SK-N-SH treated with all-trans-retinoic acid at 6 μM for 48 hours (cell line): ENCODE measurements around the gene SFMBT2.
"Not testable (repeated sequence)": the region's sequence is repeated elsewhere in the genome, so short reads cannot be mapped to it uniquely, and the experiment has no call there.

Experiments
- ATAC-seq: fragments of 200-7000 bp; cut with Tn5 transposase; 3 replicates; pipeline ENCODE4 v1.9.1; 2020; ENCODE audit warnings: mild to moderate bottlenecking, moderate library complexity
- ARNTL ChIP-seq: fragments of 450-650 bp; formaldehyde crosslinking; IDR thresholded peaks from 2 replicates; pipeline ENCODE4 v1.5.0; 2020; ENCODE audit warnings: low read depth, mild to moderate bottlenecking, moderate library complexity, borderline replicate concordance
- BACH2 ChIP-seq: fragments of 250-450 bp; sonication (Bioruptor Pico); IDR thresholded peaks from 2 replicates; pipeline ENCODE4 v1.9.0; 2021; ENCODE audit warnings: mild to moderate bottlenecking, borderline replicate concordance
- GLIS3 ChIP-seq: fragments of 250-450 bp; sonication (Bioruptor Pico); IDR thresholded peaks from 2 replicates; pipeline ENCODE4 v1.5.0; 2020; ENCODE audit warnings: mild to moderate bottlenecking, moderate library complexity
- ISL1 ChIP-seq: fragments of 250-450 bp; sonication (Bioruptor Pico); IDR thresholded peaks from 2 replicates; pipeline ENCODE4 v2.1.2; 2022; ENCODE audit warnings: mild to moderate bottlenecking, moderate library complexity
- OSR1 ChIP-seq: fragments of 250-450 bp; sonication (Bioruptor Pico); IDR thresholded peaks from 2 replicates; pipeline ENCODE4 v1.8.0; 2022; ENCODE audit warnings: moderate library complexity, mild to moderate bottlenecking, inconsistent platforms
- PPARA ChIP-seq: fragments of 250-450 bp; sonication (Bioruptor Pico); IDR thresholded peaks from 2 replicates; pipeline ENCODE4 v1.5.0; 2020; ENCODE audit warnings: mild to moderate bottlenecking, borderline replicate concordance
- RARB ChIP-seq: fragments of 250-450 bp; sonication (Bioruptor Pico); IDR thresholded peaks from 2 replicates; pipeline ENCODE4 v1.8.0; 2021; ENCODE audit warnings: mild to moderate bottlenecking, moderate library complexity
- SNAI2 ChIP-seq: fragments of 250-450 bp; sonication (Bioruptor Pico); IDR thresholded peaks from 2 replicates; pipeline ENCODE4 v1.5.0; 2020; ENCODE audit warnings: mild to moderate bottlenecking, moderate library complexity
- TCF4 ChIP-seq: fragments of 250-450 bp; sonication (Bioruptor Pico); IDR thresholded peaks from 2 replicates; pipeline ENCODE4 v1.8.0; 2021; ENCODE audit warnings: mild to moderate bottlenecking, moderate library complexity, borderline replicate concordance
- TOX ChIP-seq: fragments of 250-450 bp; sonication (Bioruptor Pico); IDR thresholded peaks from 2 replicates; pipeline ENCODE4 v1.8.0; 2021; ENCODE audit warnings: mild to moderate bottlenecking, moderate library complexity, borderline replicate concordance
- ZC3H10 ChIP-seq: fragments of 250-450 bp; sonication (Bioruptor Pico); IDR thresholded peaks from 2 replicates; pipeline ENCODE4 v1.5.1; 2021; ENCODE audit warnings: mild to moderate bottlenecking, moderate library complexity
- ZFP3 ChIP-seq: fragments of 250-450 bp; sonication (Bioruptor Pico); IDR thresholded peaks from 2 replicates; pipeline ENCODE4 v1.5.0; 2020; ENCODE audit warnings: mild to moderate bottlenecking, moderate library complexity
- ZNF565 ChIP-seq: fragments of 450-650 bp; formaldehyde crosslinking; conservative IDR thresholded peaks from 2 replicates; pipeline ENCODE4 v1.5.0; 2020; ENCODE audit warnings: low read depth, mild to moderate bottlenecking, moderate library complexity
- ZNF70 ChIP-seq: fragments of 450-650 bp; formaldehyde crosslinking; IDR thresholded peaks from 2 replicates; pipeline ENCODE4 v1.5.0; 2020; ENCODE audit warnings: mild to moderate bottlenecking, moderate library complexity
- ZNF8 ChIP-seq: fragments of 450-650 bp; formaldehyde crosslinking; IDR thresholded peaks from 2 replicates; pipeline ENCODE4 v1.5.0; 2020; ENCODE audit warnings: mild to moderate bottlenecking, moderate library complexity
- TF ChIP-seq, protein P1 (sequence below): fragments of 250-450 bp; sonication (Bioruptor Pico); IDR thresholded peaks from 2 replicates; pipeline ENCODE4 v1.5.1; 2020; ENCODE audit warnings: low read depth, mild to moderate bottlenecking, moderate library complexity
- TF ChIP-seq, protein P2 (sequence below): fragments of 250-450 bp; sonication (Bioruptor Pico); IDR thresholded peaks from 2 replicates; pipeline ENCODE4 v1.8.0; 2020; ENCODE audit warnings: mild to moderate bottlenecking, moderate library complexity, borderline replicate concordance
- TF ChIP-seq, protein P3 (sequence below): fragments of 250-450 bp; sonication (Bioruptor Pico); IDR thresholded peaks from 2 replicates; pipeline ENCODE4 v1.8.0; 2021; ENCODE audit warnings: low read depth, mild to moderate bottlenecking, moderate library complexity, borderline replicate concordance
- TF ChIP-seq, protein P4 (sequence below): fragments of 250-450 bp; sonication (Bioruptor Pico); IDR thresholded peaks from 2 replicates; pipeline ENCODE4 v1.5.1; 2021; ENCODE audit warnings: mild to moderate bottlenecking, moderate library complexity
- TF ChIP-seq, protein P5 (sequence below): fragments of 250-450 bp; sonication (Bioruptor Pico); IDR thresholded peaks from 2 replicates; pipeline ENCODE4 v1.5.0; 2020; ENCODE audit warnings: mild to moderate bottlenecking, moderate library complexity

SFMBT2 gene

DNA sequence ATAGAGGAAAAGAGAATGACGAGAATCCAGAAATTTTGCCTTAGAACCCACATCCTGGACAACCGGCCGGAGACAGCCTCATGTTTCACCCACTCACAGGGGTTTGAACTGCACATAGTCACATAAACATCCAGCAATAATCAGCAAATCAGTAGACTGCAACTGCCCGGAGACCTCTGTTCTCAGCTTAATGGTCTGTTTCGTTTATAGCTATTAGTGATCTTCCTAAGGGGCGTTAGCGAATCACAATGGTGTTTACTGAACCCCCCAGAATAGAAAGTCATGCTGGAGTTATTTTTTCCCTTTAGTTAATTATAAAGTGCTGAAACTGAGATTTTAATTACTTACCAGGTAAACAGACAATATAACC, 98.4 kb downstream of the SFMBT2 start:
- TF ChIP-seq, protein P1, sequence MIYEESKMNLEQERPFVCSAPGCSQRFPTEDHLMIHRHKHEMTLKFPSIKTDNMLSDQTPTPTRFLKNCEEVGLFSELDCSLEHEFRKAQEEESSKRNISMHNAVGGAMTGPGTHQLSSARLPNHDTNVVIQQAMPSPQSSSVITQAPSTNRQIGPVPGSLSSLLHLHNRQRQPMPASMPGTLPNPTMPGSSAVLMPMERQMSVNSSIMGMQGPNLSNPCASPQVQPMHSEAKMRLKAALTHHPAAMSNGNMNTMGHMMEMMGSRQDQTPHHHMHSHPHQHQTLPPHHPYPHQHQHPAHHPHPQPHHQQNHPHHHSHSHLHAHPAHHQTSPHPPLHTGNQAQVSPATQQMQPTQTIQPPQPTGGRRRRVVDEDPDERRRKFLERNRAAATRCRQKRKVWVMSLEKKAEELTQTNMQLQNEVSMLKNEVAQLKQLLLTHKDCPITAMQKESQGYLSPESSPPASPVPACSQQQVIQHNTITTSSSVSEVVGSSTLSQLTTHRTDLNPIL (CRISPR knock-in tag), result no peak
- TF ChIP-seq ISL1 (CRISPR knock-in tag), result no peak
- TF ChIP-seq TCF4 (CRISPR knock-in tag), result no peak
- TF ChIP-seq ZNF8 (CRISPR knock-in tag), result no peak
- TF ChIP-seq, protein P2, sequence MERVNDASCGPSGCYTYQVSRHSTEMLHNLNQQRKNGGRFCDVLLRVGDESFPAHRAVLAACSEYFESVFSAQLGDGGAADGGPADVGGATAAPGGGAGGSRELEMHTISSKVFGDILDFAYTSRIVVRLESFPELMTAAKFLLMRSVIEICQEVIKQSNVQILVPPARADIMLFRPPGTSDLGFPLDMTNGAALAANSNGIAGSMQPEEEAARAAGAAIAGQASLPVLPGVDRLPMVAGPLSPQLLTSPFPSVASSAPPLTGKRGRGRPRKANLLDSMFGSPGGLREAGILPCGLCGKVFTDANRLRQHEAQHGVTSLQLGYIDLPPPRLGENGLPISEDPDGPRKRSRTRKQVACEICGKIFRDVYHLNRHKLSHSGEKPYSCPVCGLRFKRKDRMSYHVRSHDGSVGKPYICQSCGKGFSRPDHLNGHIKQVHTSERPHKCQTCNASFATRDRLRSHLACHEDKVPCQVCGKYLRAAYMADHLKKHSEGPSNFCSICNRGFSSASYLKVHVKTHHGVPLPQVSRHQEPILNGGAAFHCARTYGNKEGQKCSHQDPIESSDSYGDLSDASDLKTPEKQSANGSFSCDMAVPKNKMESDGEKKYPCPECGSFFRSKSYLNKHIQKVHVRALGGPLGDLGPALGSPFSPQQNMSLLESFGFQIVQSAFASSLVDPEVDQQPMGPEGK, result no peak
- TF ChIP-seq, protein P3, sequence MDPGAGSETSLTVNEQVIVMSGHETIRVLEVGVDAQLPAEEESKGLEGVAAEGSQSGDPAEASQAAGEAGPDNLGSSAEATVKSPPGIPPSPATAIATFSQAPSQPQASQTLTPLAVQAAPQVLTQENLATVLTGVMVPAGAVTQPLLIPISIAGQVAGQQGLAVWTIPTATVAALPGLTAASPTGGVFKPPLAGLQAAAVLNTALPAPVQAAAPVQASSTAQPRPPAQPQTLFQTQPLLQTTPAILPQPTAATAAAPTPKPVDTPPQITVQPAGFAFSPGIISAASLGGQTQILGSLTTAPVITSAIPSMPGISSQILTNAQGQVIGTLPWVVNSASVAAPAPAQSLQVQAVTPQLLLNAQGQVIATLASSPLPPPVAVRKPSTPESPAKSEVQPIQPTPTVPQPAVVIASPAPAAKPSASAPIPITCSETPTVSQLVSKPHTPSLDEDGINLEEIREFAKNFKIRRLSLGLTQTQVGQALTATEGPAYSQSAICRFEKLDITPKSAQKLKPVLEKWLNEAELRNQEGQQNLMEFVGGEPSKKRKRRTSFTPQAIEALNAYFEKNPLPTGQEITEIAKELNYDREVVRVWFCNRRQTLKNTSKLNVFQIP (CRISPR knock-in tag), result no peak
- TF ChIP-seq, protein P4, sequence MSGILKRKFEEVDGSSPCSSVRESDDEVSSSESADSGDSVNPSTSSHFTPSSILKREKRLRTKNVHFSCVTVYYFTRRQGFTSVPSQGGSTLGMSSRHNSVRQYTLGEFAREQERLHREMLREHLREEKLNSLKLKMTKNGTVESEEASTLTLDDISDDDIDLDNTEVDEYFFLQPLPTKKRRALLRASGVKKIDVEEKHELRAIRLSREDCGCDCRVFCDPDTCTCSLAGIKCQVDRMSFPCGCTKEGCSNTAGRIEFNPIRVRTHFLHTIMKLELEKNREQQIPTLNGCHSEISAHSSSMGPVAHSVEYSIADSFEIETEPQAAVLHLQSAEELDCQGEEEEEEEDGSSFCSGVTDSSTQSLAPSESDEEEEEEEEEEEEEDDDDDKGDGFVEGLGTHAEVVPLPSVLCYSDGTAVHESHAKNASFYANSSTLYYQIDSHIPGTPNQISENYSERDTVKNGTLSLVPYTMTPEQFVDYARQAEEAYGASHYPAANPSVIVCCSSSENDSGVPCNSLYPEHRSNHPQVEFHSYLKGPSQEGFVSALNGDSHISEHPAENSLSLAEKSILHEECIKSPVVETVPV, result no peak
- TF ChIP-seq ZFP3 (CRISPR knock-in tag), result no peak
- no peak for TF ChIP-seq TOX (CRISPR knock-in tag)
- TF ChIP-seq GLIS3 (CRISPR knock-in tag), result no peak
- no peak for TF ChIP-seq ZNF565 (CRISPR knock-in tag)
- TF ChIP-seq ARNTL, result no peak
- TF ChIP-seq PPARA (CRISPR knock-in tag), result no peak
- no peak for TF ChIP-seq BACH2 (CRISPR knock-in tag)
- no peak for TF ChIP-seq OSR1 (CRISPR knock-in tag)
- TF ChIP-seq, protein P5, sequence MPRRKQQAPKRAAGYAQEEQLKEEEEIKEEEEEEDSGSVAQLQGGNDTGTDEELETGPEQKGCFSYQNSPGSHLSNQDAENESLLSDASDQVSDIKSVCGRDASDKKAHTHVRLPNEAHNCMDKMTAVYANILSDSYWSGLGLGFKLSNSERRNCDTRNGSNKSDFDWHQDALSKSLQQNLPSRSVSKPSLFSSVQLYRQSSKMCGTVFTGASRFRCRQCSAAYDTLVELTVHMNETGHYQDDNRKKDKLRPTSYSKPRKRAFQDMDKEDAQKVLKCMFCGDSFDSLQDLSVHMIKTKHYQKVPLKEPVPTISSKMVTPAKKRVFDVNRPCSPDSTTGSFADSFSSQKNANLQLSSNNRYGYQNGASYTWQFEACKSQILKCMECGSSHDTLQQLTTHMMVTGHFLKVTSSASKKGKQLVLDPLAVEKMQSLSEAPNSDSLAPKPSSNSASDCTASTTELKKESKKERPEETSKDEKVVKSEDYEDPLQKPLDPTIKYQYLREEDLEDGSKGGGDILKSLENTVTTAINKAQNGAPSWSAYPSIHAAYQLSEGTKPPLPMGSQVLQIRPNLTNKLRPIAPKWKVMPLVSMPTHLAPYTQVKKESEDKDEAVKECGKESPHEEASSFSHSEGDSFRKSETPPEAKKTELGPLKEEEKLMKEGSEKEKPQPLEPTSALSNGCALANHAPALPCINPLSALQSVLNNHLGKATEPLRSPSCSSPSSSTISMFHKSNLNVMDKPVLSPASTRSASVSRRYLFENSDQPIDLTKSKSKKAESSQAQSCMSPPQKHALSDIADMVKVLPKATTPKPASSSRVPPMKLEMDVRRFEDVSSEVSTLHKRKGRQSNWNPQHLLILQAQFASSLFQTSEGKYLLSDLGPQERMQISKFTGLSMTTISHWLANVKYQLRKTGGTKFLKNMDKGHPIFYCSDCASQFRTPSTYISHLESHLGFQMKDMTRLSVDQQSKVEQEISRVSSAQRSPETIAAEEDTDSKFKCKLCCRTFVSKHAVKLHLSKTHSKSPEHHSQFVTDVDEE, result no peak
- TF ChIP-seq SNAI2 (CRISPR knock-in tag), result no peak
- TF ChIP-seq ZC3H10, result no peak
- TF ChIP-seq ZNF70 (CRISPR knock-in tag), result no peak
- no peak for ATAC-seq

DNA sequence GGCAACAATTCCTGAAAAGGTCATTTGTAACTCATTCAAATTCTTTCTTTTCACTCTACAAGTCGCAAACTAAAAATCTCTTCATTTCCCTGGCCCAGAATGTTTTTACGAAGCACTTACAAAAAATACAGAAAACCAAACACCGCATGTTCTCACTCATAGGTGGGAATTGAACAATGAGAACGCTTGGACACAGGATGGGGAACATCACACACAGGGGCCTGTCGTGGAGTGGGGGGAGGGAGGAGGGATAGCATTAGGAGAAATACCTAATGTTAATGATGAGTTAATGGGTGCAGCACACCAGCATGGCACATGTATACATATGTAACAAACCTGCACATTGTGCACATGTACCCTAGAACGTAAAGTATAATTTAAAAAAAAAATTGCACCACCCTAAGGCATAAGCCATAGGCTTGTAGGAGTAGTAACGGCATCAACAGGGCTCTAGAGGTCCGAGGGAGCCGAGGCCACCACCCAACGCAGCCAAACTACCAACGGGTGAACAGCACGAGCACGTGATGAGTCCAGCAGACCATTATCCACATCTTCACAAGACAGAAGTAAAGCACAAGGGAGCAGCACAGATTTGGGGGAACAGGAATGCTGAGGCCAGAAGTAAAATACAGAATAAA, 98.9 kb downstream of the SFMBT2 start:
- ATAC-seq, result not testable (repeated sequence)

DNA sequence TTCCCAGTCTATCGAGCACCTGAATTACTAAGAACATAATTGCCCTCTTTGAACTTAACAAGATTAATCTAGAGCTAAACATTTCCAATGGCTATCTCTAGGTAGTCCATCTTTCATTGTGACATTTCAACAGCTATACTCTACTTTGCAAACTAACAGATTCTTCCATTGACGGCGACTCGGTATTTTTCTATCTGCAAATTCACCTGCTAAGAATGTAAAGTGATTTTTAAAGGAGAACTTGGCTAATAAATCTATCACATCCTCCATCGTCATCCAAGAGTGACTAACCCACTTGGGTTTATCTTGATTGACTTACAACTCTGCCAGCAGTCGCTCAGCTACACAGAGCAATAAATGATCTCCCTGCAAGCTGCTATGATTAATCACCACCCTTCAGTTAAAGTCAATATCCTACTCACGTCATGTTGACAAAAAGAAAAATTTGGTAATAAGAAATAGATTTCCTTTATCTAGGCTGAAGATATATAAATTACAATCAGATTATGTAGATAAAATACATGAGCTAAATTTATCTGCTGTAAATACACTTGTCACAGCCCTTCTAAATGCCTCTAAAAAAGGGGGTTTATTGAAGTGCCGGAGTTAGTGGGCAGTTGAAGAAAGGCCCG, 99.5 kb downstream of the SFMBT2 start:
- no peak for ATAC-seq
- TF ChIP-seq RARB (CRISPR knock-in tag) (no peak), ZNF565 (CRISPR knock-in tag) (no peak), SNAI2 (CRISPR knock-in tag) (peak; percentile 81; the same call in 1 of the 2 replicates), TOX (CRISPR knock-in tag) (no peak), GLIS3 (CRISPR knock-in tag) (no peak), ZNF8 (CRISPR knock-in tag) (no peak), ZFP3 (CRISPR knock-in tag) (no peak), ZNF70 (CRISPR knock-in tag) (no peak), ARNTL (no peak), PPARA (CRISPR knock-in tag) (no peak), BACH2 (CRISPR knock-in tag) (no peak)
- TF ChIP-seq, protein P3 (CRISPR knock-in tag), result no peak
- TF ChIP-seq, protein P1 (CRISPR knock-in tag), result peak; percentile 82
- TF ChIP-seq, protein P2, result no peak
